A549 (cell line): ENCODE results near the gene MYOZ2. TPM values are rescaled to one million over a fixed set of nuclear protein-coding genes. Genes with fewer than 3 reads are reported as not detected.

Source experiments
- ATAC-seq, 2 experiments: fragments of 200-7000 bp in 1 of 2; fragments of >200 bp in 1 of 2; cut with Nextera tagmentation in 1 of 2; cut with Tn5 transposase in 1 of 2; 3 replicates each; pipeline versions ENCODE4 v1.8.0 to v1.9.1; 2018 to 2020; ENCODE audit warnings: mild to moderate bottlenecking in 1 of 2, moderate library complexity in 1 of 2
- CTCF ChIA-PET: fragments of 300-600 bp; sonication (Branson Sonifier 250); formaldehyde crosslinking; extraction: SDS; loops from one replicate; lab custom pipeline; 2021; ENCODE audit warnings: antibody characterized with exemption, inconsistent platforms; lab: Yijun Ruan, JAX
- POLR2A ChIA-PET: fragments of 350-600 bp; formaldehyde crosslinking; extraction: SDS; loops from one replicate; lab custom pipeline; 2021; ENCODE audit warnings: antibody characterized with exemption, inconsistent platforms; lab: Yijun Ruan, JAX
- DNase-seq, 2 experiments: peaks; one replicate each; pipeline versions ENCODE4 v3.0.0 to v3.0.0-alpha.2; 2011 to 2016; ENCODE audit warnings: low read depth in 1 of 2, low spot score in 1 of 2
- FAIRE-seq: peaks from 2 replicates; lab custom pipeline; 2011; peaks lifted over from hg19 to GRCh38; lab: Jason Lieb, UNC
- H3K27ac ChIP-seq, 2 experiments: fragments of >200 bp; sonication (Bioruptor Twin); formaldehyde crosslinking; 3 replicates each; pipeline ENCODE4 v1.5.1; 2016 to 2017
- H3K4me1 ChIP-seq: fragments of >200 bp; sonication (Bioruptor Twin); formaldehyde crosslinking; 3 replicates; pipeline ENCODE4 v1.6.1; 2016
- H3K4me2 ChIP-seq: fragments of >200 bp; sonication (Bioruptor Twin); formaldehyde crosslinking; 3 replicates; pipeline ENCODE4 v1.6.1; 2016
- H3K4me3 ChIP-seq: fragments of >200 bp; sonication (Bioruptor Twin); formaldehyde crosslinking; 3 replicates; pipeline ENCODE4 v1.5.1; 2016
- H3K9me3 ChIP-seq: fragments of >200 bp; sonication (Bioruptor Twin); formaldehyde crosslinking; 3 replicates; pipeline ENCODE4 v1.6.1; 2016
- CEBPB ChIP-seq, 2 experiments: fragments of >200 bp in 1 of 2; sonication (Bioruptor Twin) in 1 of 2; formaldehyde crosslinking in 1 of 2; IDR thresholded peaks; 2 replicates each; pipeline ENCODE4 v1.6.1; 2012 to 2016
- CHD2 ChIP-seq: fragments of 150-350 bp; IDR thresholded peaks from 2 replicates; pipeline ENCODE4 v1.6.1; 2014; ENCODE audit warnings: low read length; ENCODE audit not compliant: partially characterized antibody
- ESRRA ChIP-seq: fragments of 150-350 bp; IDR thresholded peaks from 2 replicates; pipeline ENCODE4 v1.6.1; 2014; ENCODE audit warnings: mild to moderate bottlenecking, low read length, borderline replicate concordance
- FOXS1 ChIP-seq: fragments of 250-450 bp; sonication (Bioruptor Pico); IDR thresholded peaks from 2 replicates; pipeline ENCODE4 v1.5.0; 2020; ENCODE audit warnings: mild to moderate bottlenecking, moderate library complexity
- HDAC2 ChIP-seq: fragments of 200-600 bp; sonication (generic); IDR thresholded peaks from 2 replicates; pipeline ENCODE4 v1.6.1; 2016
- HEYL ChIP-seq: fragments of 250-450 bp; sonication (Bioruptor Pico); IDR thresholded peaks from 2 replicates; pipeline ENCODE4 v1.8.0; 2021; ENCODE audit warnings: mild to moderate bottlenecking, moderate library complexity
- HOXA7 ChIP-seq: fragments of 250-450 bp; sonication (Bioruptor Pico); IDR thresholded peaks from 2 replicates; pipeline ENCODE4 v1.5.0; 2020; ENCODE audit warnings: mild to moderate bottlenecking, moderate library complexity
- JUN ChIP-seq, 2 experiments: fragments of >200 bp; sonication (Bioruptor Twin); formaldehyde crosslinking; IDR thresholded peaks; 2 replicates in 1 of 2; 3 replicates in 1 of 2; pipeline ENCODE4 v1.6.1; 2016 to 2017
- KDM5A ChIP-seq: fragments of 200-600 bp; sonication (generic); IDR thresholded peaks from 2 replicates; pipeline ENCODE4 v1.6.1; 2016; ENCODE audit warnings: antibody characterized with exemption, mild to moderate bottlenecking
- MYC ChIP-seq: IDR thresholded peaks from 2 replicates; pipeline ENCODE4 v1.6.1; 2012; ENCODE audit warnings: mild to moderate bottlenecking, inconsistent platforms, low read length, improper control_type of control experiment, borderline replicate concordance
- PHF8 ChIP-seq: fragments of 200-600 bp; sonication (generic); IDR thresholded peaks from 2 replicates; pipeline ENCODE4 v1.6.1; 2016; ENCODE audit warnings: low read depth, mild to moderate bottlenecking, antibody characterized with exemption, moderate library complexity, borderline replicate concordance
- RAD21 ChIP-seq, 2 experiments: fragments of >200 bp in 1 of 2; sonication (Bioruptor Twin) in 1 of 2; formaldehyde crosslinking in 1 of 2; IDR thresholded peaks in 1 of 2; conservative IDR thresholded peaks in 1 of 2; 2 replicates in 1 of 2; 3 replicates in 1 of 2; pipeline ENCODE4 v1.6.1; 2012 to 2018; ENCODE audit warnings: inconsistent platforms in 1 of 2
- TFCP2L1 ChIP-seq: fragments of 250-450 bp; sonication (Bioruptor Pico); IDR thresholded peaks from 2 replicates; pipeline ENCODE4 v1.5.0; 2021; ENCODE audit warnings: mild to moderate bottlenecking
- ZC3H11A ChIP-seq: fragments of 450-650 bp; IDR thresholded peaks from 2 replicates; pipeline ENCODE4 v1.6.1; 2014; ENCODE audit warnings: antibody characterized with exemption, mild to moderate bottlenecking
- ZFP36 ChIP-seq: fragments of 450-650 bp; IDR thresholded peaks from 2 replicates; pipeline ENCODE4 v1.6.1; 2014; ENCODE audit warnings: borderline replicate concordance; ENCODE audit not compliant: partially characterized antibody
- ZNF302 ChIP-seq: fragments of 250-450 bp; sonication (Bioruptor Pico); IDR thresholded peaks from 2 replicates; pipeline ENCODE4 v1.9.0; 2021; ENCODE audit warnings: inconsistent platforms, mild to moderate bottlenecking, moderate library complexity
- WGBS: methylation state at CpG from one replicate; pipeline ENCODE4 v1.1.6; 2017; ENCODE audit errors: missing lambda C conversion rate; 5-methylcytosine and 5-hydroxymethylcytosine counted together
- polyA plus RNA-seq, 4 experiments: library from polyadenylated mRNA; depleted of rRNA in 3 of 4; stranded (reverse); fragments of >200 nt; fragmentation: RNase III in 1 of 4; extraction: RNeasy Plus Mini Kit Qiagen cat#74134 plus additional on column Dnase treatment in 1 of 4; gene quantifications; 2 replicates in 3 of 4; 3 replicates in 1 of 4; pipeline ENCODE4 v1.2.3, GENCODE V29; 2011 to 2017
- TF ChIP-seq, protein P1 (sequence below): fragments of 150-350 bp; IDR thresholded peaks from 2 replicates; pipeline ENCODE4 v1.6.1; 2014; ENCODE audit warnings: low read depth, mild to moderate bottlenecking, low read length
- TF ChIP-seq, protein P2 (sequence below): IDR thresholded peaks from 2 replicates; pipeline ENCODE4 v1.6.1; 2012
- TF ChIP-seq, protein P3 (sequence below): IDR thresholded peaks from 2 replicates; pipeline ENCODE4 v1.6.1; 2012
- TF ChIP-seq, protein P4 (sequence below): fragments of 250-450 bp; sonication (Bioruptor Pico); IDR thresholded peaks from 2 replicates; pipeline ENCODE4 v1.5.0; 2021; ENCODE audit warnings: mild to moderate bottlenecking, moderate library complexity, borderline replicate concordance
- TF ChIP-seq, protein P5 (sequence below): fragments of >200 bp; sonication (Bioruptor Twin); formaldehyde crosslinking; IDR thresholded peaks from 2 replicates; pipeline ENCODE4 v1.6.1; 2016
- TF ChIP-seq, protein P6 (sequence below): fragments of 250-450 bp; sonication (Bioruptor Pico); IDR thresholded peaks from 2 replicates; pipeline ENCODE4 v1.5.0; 2020; ENCODE audit warnings: low read depth, mild to moderate bottlenecking, moderate library complexity
- TF ChIP-seq, protein P7 (sequence below): fragments of 450-650 bp; IDR thresholded peaks from 2 replicates; pipeline ENCODE4 v1.6.1; 2014; ENCODE audit warnings: antibody characterized with exemption

The MYOZ2 gene
- polyA plus RNA-seq, 2 of the 4 experiments (the other 2 are of a cell fraction) = not detected

DNA sequence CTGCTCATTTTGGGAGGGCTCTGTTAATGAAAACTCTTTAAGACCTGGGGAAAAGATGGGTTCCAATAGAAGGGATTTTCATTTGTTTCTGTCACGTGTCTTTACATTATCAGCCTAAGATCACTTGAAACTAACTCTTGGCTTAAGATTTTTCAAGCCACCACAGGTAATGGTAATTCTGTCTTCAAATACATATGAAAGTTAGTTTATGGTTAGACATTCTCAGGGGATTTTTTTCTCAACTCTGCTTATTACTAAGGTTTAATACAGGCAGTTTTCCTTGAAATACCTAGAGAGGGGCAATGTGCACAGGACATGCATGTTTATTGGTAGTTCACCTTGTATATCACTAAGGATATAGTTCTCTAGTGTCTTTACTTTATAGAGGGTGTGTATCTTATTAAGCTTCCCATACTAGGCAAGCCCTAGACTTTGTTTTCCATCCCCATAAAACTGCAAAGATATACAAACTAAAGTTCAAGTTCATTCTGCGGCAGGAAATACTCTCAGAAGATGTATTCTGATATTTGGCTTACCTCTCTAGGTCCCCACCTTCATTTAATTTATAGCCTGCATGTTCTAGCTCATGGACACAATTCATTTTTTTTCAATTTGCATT lies 38.2 kb upstream of the MYOZ2 start:
- Histone ChIP-seq H3K4me1 (peaks cover 57% of the 10 kb centered on the region), H3K9me3 (0 out of 3 replicates have a peak, but pooled peaks cover 3% of the 10 kb centered on the region), H3K4me3 (no peak overlapping the region), H3K4me2 (no peak overlapping the region), H3K27ac (peak overlapping the region; percentile 42 to 64; a peak in 3 of 6 replicates)
- FAIRE-seq (no peak), DNase-seq (no peak), ATAC-seq (no peak)
- POLR2A ChIA-PET = interaction anchor here (0.6 kb wide), 1 partner anchor 17 kb away, joined by 3 read pairs; no protein-coding TSS in a partner anchor
- CTCF ChIA-PET = interaction anchor here (1.4 to 3.7 kb wide), 2 partner anchors 10 to 56 kb away, joined by 7 to 15 read pairs; no protein-coding TSS in a partner anchor
- TF ChIP-seq, protein P1, sequence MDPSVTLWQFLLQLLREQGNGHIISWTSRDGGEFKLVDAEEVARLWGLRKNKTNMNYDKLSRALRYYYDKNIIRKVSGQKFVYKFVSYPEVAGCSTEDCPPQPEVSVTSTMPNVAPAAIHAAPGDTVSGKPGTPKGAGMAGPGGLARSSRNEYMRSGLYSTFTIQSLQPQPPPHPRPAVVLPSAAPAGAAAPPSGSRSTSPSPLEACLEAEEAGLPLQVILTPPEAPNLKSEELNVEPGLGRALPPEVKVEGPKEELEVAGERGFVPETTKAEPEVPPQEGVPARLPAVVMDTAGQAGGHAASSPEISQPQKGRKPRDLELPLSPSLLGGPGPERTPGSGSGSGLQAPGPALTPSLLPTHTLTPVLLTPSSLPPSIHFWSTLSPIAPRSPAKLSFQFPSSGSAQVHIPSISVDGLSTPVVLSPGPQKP = no peak
- TF ChIP-seq CEBPB (IDR thresholded peaks at IDR 0.05) (no peak), ESRRA (no peak), ZNF302 (CRISPR knock-in tag) (no peak), JUN (IDR thresholded peaks at IDR 0.05) (no peak), ZC3H11A (no peak), MYC (no peak), HEYL (CRISPR knock-in tag) (no peak), HDAC2 (no peak), TFCP2L1 (CRISPR knock-in tag) (no peak), CHD2 (no peak), HOXA7 (no peak), PHF8 (no peak), KDM5A (no peak)
- TF ChIP-seq, protein P2, sequence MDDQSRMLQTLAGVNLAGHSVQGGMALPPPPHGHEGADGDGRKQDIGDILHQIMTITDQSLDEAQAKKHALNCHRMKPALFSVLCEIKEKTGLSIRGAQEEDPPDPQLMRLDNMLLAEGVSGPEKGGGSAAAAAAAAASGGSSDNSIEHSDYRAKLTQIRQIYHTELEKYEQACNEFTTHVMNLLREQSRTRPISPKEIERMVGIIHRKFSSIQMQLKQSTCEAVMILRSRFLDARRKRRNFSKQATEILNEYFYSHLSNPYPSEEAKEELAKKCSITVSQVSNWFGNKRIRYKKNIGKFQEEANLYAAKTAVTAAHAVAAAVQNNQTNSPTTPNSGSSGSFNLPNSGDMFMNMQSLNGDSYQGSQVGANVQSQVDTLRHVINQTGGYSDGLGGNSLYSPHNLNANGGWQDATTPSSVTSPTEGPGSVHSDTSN = no peak
- TF ChIP-seq, protein P3, sequence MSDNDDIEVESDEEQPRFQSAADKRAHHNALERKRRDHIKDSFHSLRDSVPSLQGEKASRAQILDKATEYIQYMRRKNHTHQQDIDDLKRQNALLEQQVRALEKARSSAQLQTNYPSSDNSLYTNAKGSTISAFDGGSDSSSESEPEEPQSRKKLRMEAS = no peak
- WGBS = 89% methylated on average over 2 of the region's 2 CpGs

DNA sequence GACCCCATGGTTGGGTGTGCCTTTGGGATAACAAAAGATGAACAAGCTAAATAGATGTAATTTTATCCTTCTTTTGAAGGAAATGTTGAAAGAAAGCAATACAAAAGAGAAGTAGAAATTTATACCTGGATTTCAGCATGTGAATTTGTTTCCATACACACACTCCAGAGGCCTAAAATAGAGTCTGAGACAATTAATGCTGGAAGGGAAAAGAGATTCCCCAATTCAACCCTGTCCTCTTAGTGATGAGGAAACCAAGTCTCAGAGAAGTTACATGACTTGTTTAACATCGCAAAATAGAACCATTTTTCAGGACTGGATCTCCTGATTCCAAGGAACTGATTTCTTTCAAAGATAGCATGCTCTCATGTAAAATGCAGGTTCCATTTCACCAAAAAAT lies 37.3 kb upstream of the MYOZ2 start:
- FAIRE-seq = no peak
- POLR2A ChIA-PET = no interaction called here

More for the DNA sequence above, 37.3 kb upstream of the MYOZ2 start:
- CTCF ChIA-PET = no interaction called here
- no peak for ATAC-seq
- peaks cover 50% of the 10 kb centered on the region for H3K4me1 ChIP-seq
- H3K9me3 ChIP-seq = 0 out of 3 replicates have a peak, but pooled peaks cover 3% of the 10 kb centered on the region
- peak overlapping the region; percentile 64 to 99; a peak in 5 of 6 replicates for H3K27ac ChIP-seq
- TF ChIP-seq, protein P4, sequence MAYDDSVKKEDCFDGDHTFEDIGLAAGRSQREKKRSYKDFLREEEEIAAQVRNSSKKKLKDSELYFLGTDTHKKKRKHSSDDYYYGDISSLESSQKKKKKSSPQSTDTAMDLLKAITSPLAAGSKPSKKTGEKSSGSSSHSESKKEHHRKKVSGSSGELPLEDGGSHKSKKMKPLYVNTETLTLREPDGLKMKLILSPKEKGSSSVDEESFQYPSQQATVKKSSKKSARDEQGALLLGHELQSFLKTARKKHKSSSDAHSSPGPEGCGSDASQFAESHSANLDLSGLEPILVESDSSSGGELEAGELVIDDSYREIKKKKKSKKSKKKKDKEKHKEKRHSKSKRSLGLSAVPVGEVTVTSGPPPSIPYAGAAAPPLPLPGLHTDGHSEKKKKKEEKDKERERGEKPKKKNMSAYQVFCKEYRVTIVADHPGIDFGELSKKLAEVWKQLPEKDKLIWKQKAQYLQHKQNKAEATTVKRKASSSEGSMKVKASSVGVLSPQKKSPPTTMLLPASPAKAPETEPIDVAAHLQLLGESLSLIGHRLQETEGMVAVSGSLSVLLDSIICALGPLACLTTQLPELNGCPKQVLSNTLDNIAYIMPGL = no peak
- no peak for TF ChIP-seq FOXS1 (CRISPR knock-in tag)
- TF ChIP-seq, protein P5, sequence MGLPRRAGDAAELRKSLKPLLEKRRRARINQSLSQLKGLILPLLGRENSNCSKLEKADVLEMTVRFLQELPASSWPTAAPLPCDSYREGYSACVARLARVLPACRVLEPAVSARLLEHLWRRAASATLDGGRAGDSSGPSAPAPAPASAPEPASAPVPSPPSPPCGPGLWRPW = no peak
- TF ChIP-seq, protein P6, sequence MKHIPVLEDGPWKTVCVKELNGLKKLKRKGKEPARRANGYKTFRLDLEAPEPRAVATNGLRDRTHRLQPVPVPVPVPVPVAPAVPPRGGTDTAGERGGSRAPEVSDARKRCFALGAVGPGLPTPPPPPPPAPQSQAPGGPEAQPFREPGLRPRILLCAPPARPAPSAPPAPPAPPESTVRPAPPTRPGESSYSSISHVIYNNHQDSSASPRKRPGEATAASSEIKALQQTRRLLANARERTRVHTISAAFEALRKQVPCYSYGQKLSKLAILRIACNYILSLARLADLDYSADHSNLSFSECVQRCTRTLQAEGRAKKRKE = no peak
- TF ChIP-seq RAD21 (conservative IDR thresholded peaks at IDR 0.05 in 1 of 2, IDR thresholded peaks at IDR 0.05 in 1 of 2) = no peak
- TF ChIP-seq ZFP36 = no peak
- TF ChIP-seq, protein P7, sequence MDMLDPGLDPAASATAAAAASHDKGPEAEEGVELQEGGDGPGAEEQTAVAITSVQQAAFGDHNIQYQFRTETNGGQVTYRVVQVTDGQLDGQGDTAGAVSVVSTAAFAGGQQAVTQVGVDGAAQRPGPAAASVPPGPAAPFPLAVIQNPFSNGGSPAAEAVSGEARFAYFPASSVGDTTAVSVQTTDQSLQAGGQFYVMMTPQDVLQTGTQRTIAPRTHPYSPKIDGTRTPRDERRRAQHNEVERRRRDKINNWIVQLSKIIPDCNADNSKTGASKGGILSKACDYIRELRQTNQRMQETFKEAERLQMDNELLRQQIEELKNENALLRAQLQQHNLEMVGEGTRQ = no peak
- no peak overlapping the region for H3K4me2 ChIP-seq
- no peak for DNase-seq
- no peak overlapping the region for H3K4me3 ChIP-seq
- WGBS = 89% methylated on average over 1 of the region's 1 CpG
